ENCODE data around the gene GTF3C2. TPM values are rescaled to one million over a fixed set of nuclear protein-coding genes. Genes with fewer than 3 reads are reported as not detected.

The GTF3C2 gene
- total and polyA plus RNA-seq, 2 of the 13 experiments (the other 11 are each of a cell fraction or from before 2014, with no cell fraction given), result 77.5 to 130 TPM

DNA sequence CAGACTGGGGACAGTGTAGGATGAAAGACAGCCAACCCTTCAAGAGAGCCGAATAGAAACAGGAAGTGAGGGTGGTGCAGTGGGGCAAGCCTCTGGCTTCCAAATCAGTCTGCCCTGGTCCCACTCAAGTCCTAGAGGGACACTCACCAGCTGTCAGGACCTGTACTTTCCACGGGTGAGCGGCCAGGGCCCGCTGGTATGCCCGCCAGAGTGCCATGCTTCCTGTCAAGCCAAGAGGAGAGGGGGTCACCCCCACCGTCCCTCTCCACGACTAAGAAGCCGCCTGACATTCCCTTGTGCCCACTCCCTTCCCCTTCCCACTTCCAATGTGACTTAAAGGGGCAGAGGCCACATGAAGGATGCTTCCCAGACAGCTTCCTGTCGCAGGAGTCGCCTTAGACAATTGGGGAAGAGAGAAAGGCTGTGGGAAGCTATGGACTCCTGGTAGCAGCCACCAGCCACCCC is 34.2 kb downstream of the GTF3C2 start:
- intact Hi-C loops (cut with micrococcal nuclease; ENCODE audit: unreplicated experiment), result no loop called here
- H3K79me2 ChIP-seq (ENCODE audit: insufficient read depth, low read length), result peaks cover 25% of the 10 kb centered on the region
- DNase-seq (ENCODE audit: low spot score) (no peak), ATAC-seq (peak; percentile 9), FAIRE-seq (no peak)
- peaks cover 0 to 4% of the 10 kb centered on the region in 2 experiments; a peak in 1 of 5 replicates for H3K27me3 ChIP-seq (ENCODE audit: control insufficient read depth in 1 of 2, insufficient read depth in 2 of 2, low read length in 2 of 2)
- H3K27ac ChIP-seq (ENCODE audit: extremely low read length, insufficient read depth, low read length), result peak overlapping the region; percentile 91
- no peaks in the 10 kb centered on the region for H4K20me1 ChIP-seq (ENCODE audit: insufficient read depth, low read length)
- peaks cover 36% of the 10 kb centered on the region for H3K4me1 ChIP-seq (ENCODE audit: insufficient read depth, low read length)
- peak overlapping the region; percentile 82 to 86 (median 83) for H3K4me3 ChIP-seq (replicated peaks in 1 of 3; ENCODE audit: insufficient read depth in 1 of 3, low read depth in 2 of 3, low read length in 3 of 3)
- H2AFZ ChIP-seq (ENCODE audit: low read length), result no peak overlapping the region
- peak overlapping the region; percentile 95 for H3K4me2 ChIP-seq (ENCODE audit: low read depth, low read length)
- CTCF ChIA-PET (ENCODE audit: low intra/inter-chr PET ratio, low total read pairs), result no interaction called here
- POLR2A ChIA-PET, result interaction anchor here (0.8 to 5.0 kb wide), 15 partner anchors 10 to 106 kb away, joined by 3 to 73 read pairs (median 7); partner anchors contain the start of genes EIF2B4, GTF3C2, NRBP1 and SNX17
- peaks cover 7 to 19% of the 10 kb centered on the region in 2 experiments for H3K36me3 ChIP-seq (replicated peaks in 1 of 2; ENCODE audit: control insufficient read depth in 1 of 2, insufficient read depth in 2 of 2, low read length in 2 of 2)
- no peaks in the 10 kb centered on the region for H3K9me3 ChIP-seq (ENCODE audit: low read length)
- TSS peak; percentile 88 for BruUV-seq (replicated peaks)
- peak overlapping the region; percentile 99 for H3K9ac ChIP-seq (ENCODE audit: insufficient read depth, low read depth, low read length)
- in situ Hi-C loops (cut with HindIII; ENCODE audit: extremely low pct_ligation_motif_present, low pct_unique_long_range_greater_than_20kb), result loop anchor here (5.0 kb wide), 1 partner anchor 50 kb away; the partner anchor contains the start of genes EIF2B4 and SNX17
- WGBS (ENCODE audit: low lambda C conversion rate), result 0% methylated on average over 9 of the region's 10 CpGs
- no peak for TF ChIP-seq AGO2 (optimal IDR thresholded peaks at IDR 0.05; ENCODE audit: low read depth, low read length)
- TF ChIP-seq ATAD3A (CRISPR knock-in tag; IDR thresholded peaks at IDR 0.05), result no peak
- no peak for TF ChIP-seq CC2D1A (CRISPR knock-in tag; IDR thresholded peaks at IDR 0.05)
- TF ChIP-seq ZNF7 (CRISPR knock-in tag; IDR thresholded peaks at IDR 0.05), result no peak
- no peak for TF ChIP-seq YEATS4 (CRISPR knock-in tag; IDR thresholded peaks at IDR 0.05; ENCODE audit: borderline replicate concordance)
- TF ChIP-seq, protein P1, sequence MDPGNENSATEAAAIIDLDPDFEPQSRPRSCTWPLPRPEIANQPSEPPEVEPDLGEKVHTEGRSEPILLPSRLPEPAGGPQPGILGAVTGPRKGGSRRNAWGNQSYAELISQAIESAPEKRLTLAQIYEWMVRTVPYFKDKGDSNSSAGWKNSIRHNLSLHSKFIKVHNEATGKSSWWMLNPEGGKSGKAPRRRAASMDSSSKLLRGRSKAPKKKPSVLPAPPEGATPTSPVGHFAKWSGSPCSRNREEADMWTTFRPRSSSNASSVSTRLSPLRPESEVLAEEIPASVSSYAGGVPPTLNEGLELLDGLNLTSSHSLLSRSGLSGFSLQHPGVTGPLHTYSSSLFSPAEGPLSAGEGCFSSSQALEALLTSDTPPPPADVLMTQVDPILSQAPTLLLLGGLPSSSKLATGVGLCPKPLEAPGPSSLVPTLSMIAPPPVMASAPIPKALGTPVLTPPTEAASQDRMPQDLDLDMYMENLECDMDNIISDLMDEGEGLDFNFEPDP (CRISPR knock-in tag; conservative IDR thresholded peaks at IDR 0.05), result no peak
- TF ChIP-seq ZSCAN25 (CRISPR knock-in tag; IDR thresholded peaks at IDR 0.05), result 0 out of 2 replicates have a peak, but pooled peaks have one; percentile 9
- TF ChIP-seq KMT2A (CRISPR knock-in tag; IDR thresholded peaks at IDR 0.05), result no peak
- TF ChIP-seq, protein P2, sequence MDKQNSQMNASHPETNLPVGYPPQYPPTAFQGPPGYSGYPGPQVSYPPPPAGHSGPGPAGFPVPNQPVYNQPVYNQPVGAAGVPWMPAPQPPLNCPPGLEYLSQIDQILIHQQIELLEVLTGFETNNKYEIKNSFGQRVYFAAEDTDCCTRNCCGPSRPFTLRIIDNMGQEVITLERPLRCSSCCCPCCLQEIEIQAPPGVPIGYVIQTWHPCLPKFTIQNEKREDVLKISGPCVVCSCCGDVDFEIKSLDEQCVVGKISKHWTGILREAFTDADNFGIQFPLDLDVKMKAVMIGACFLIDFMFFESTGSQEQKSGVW (CRISPR knock-in tag; IDR thresholded peaks at IDR 0.05; ENCODE audit: borderline replicate concordance), result no peak
- TF ChIP-seq IKZF4 (CRISPR knock-in tag; IDR thresholded peaks at IDR 0.05; ENCODE audit: borderline replicate concordance, low read depth, not compliant biosample characterization), result no peak
- no peak for TF ChIP-seq BCL6 (CRISPR knock-in tag; IDR thresholded peaks at IDR 0.05)
- TF ChIP-seq FOXK2 (IDR thresholded peaks at IDR 0.05), result no peak
- TF ChIP-seq ZNF143 (CRISPR knock-in tag; IDR thresholded peaks at IDR 0.05), result no peak
- TF ChIP-seq TIGD3 (CRISPR knock-in tag; IDR thresholded peaks at IDR 0.05; ENCODE audit: borderline replicate concordance), result no peak
- no peak for TF ChIP-seq JARID2 (CRISPR knock-in tag; IDR thresholded peaks at IDR 0.05; ENCODE audit: insufficient replicate concordance)
- no peak for TF ChIP-seq TP53 (CRISPR knock-in tag; conservative IDR thresholded peaks at IDR 0.05)
- no peak for TF ChIP-seq ZFP36L1 (CRISPR knock-in tag; IDR thresholded peaks at IDR 0.05)
- no peak for TF ChIP-seq CENPT (CRISPR knock-in tag; IDR thresholded peaks at IDR 0.05; ENCODE audit: low read depth)
- TF ChIP-seq ZNF101 (CRISPR knock-in tag; IDR thresholded peaks at IDR 0.05; ENCODE audit: borderline replicate concordance, low read depth), result no peak
- 0 out of 2 replicates have a peak, but pooled peaks have one; percentile 26 for TF ChIP-seq PAWR (CRISPR knock-in tag; IDR thresholded peaks at IDR 0.05; ENCODE audit: borderline replicate concordance)
- TF ChIP-seq, protein P3, sequence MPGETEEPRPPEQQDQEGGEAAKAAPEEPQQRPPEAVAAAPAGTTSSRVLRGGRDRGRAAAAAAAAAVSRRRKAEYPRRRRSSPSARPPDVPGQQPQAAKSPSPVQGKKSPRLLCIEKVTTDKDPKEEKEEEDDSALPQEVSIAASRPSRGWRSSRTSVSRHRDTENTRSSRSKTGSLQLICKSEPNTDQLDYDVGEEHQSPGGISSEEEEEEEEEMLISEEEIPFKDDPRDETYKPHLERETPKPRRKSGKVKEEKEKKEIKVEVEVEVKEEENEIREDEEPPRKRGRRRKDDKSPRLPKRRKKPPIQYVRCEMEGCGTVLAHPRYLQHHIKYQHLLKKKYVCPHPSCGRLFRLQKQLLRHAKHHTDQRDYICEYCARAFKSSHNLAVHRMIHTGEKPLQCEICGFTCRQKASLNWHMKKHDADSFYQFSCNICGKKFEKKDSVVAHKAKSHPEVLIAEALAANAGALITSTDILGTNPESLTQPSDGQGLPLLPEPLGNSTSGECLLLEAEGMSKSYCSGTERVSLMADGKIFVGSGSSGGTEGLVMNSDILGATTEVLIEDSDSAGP (CRISPR knock-in tag; IDR thresholded peaks at IDR 0.05; ENCODE audit: borderline replicate concordance), result peak; percentile 95; the same call in 1 of the 2 replicates
